NB4 (cell line): ENCODE data around the gene ARHGEF17.
A peak's percentile ranks its signal among the peaks of the same experiment; 100 is the strongest.

Experiments used
- DNase-seq: peaks from one replicate; pipeline ENCODE4 v3.0.0; 2010; ENCODE audit warnings: low read depth
- H3K4me3 ChIP-seq: one replicate; pipeline ENCODE4 v1.5.1; 2011; ENCODE audit warnings: mild to moderate bottlenecking, low read depth, low read length, moderate library complexity
- MYC ChIP-seq: IDR thresholded peaks from 2 replicates; pipeline ENCODE4 v1.6.1; 2011; ENCODE audit warnings: low read depth, low read length
- POLR2A ChIP-seq: IDR thresholded peaks from 2 replicates; pipeline ENCODE4 v1.6.1; 2011; ENCODE audit warnings: mild to moderate bottlenecking; ENCODE audit not compliant: insufficient read length; ENCODE audit errors: extremely low read depth
- TF ChIP-seq, protein P1 (sequence below): IDR thresholded peaks from one replicate; pipeline ENCODE4 v1.5.1; 2012; ENCODE audit warnings: low read depth, low read length
- TF ChIP-seq, protein P2 (sequence below): IDR thresholded peaks from 2 replicates; pipeline ENCODE4 v1.6.1; 2011; ENCODE audit warnings: low read depth, low read length

The ARHGEF17 gene

GRCh38 chr11:73383249-73384124 lies 75.4 kb downstream of the ARHGEF17 start:
- TF ChIP-seq, protein P1, sequence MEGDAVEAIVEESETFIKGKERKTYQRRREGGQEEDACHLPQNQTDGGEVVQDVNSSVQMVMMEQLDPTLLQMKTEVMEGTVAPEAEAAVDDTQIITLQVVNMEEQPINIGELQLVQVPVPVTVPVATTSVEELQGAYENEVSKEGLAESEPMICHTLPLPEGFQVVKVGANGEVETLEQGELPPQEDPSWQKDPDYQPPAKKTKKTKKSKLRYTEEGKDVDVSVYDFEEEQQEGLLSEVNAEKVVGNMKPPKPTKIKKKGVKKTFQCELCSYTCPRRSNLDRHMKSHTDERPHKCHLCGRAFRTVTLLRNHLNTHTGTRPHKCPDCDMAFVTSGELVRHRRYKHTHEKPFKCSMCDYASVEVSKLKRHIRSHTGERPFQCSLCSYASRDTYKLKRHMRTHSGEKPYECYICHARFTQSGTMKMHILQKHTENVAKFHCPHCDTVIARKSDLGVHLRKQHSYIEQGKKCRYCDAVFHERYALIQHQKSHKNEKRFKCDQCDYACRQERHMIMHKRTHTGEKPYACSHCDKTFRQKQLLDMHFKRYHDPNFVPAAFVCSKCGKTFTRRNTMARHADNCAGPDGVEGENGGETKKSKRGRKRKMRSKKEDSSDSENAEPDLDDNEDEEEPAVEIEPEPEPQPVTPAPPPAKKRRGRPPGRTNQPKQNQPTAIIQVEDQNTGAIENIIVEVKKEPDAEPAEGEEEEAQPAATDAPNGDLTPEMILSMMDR, result no peak
- TF ChIP-seq POLR2A, result no peak
- TF ChIP-seq, protein P2, sequence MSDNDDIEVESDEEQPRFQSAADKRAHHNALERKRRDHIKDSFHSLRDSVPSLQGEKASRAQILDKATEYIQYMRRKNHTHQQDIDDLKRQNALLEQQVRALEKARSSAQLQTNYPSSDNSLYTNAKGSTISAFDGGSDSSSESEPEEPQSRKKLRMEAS, result no peak
- TF ChIP-seq MYC, result no peak
- DNase-seq, result no peak
- no peak overlapping the region for H3K4me3 ChIP-seq

DNA sequence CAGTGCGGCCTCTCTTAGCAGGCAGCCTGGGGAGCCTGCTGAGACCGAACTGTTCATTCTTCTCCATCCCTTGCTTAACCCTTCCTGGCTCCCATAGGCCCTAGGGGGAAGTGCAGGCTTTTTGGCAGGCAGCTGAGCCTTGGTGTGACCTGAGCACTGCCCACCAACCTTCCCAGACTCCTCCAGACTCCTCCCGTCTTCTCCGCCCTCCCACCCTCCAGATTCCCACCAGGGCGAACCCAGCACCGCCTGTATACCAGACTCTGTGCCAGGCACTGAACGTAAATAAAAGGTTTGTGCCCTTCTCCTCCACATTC lies 76.0 kb downstream of the ARHGEF17 start:
- H3K4me3 ChIP-seq, result no peak overlapping the region
- TF ChIP-seq, protein P2, result no peak
- TF ChIP-seq POLR2A (no peak), MYC (no peak)
- TF ChIP-seq, protein P1, result no peak
- peak; percentile 40 for DNase-seq

- no peak for DNase-seq
- no peak overlapping the region for H3K4me3 ChIP-seq
- TF ChIP-seq, protein P1, result no peak
- no peak for TF ChIP-seq POLR2A
- TF ChIP-seq, protein P2, result no peak
- no peak for TF ChIP-seq MYC
Measured at GRCh38 chr11:73384531-73384871, 76.4 kb downstream of the ARHGEF17 start.

DNA sequence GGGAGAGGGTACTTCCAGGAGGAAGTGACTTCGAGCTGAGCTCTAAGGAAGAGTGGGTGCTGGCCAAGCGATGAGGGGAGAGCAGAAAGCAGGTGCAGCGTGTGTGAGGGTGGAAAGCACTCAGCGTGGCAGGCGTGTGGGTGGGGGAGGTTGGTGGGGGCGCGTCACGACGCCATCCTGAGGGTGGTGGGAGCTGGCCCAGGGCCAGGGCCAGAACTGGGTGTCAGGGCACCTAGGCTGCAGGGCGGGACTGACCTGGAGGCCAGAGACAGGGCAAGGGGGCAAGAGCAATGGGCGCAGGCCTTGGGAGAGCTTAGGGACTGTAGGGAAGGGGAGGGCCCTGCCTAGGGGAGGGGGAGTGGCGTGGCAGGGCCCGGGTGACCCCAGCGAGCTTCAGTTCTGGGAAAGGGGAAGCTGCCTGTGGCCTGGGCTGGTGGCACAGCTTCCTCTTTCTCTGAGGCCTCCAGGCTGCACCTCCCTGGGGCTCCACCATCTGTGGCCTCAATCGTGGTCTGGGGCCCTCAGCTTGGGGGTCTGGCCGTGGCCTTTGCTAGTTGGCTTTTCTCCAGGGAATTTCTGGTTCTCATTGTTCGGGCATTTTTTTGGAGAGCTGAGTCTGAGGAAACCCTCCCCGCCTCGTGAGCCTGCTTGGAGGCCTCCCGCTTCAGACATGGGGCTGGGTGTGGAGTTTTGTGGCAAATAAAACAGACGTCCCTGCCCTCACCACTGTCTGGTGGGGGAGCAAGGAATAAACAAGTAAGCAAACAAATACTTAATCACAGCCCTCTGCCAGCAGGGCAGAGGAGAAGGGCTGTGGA lies 77.0 kb downstream of the ARHGEF17 start:
- TF ChIP-seq, protein P1, result no peak
- TF ChIP-seq, protein P2, result peak; percentile 69
- TF ChIP-seq MYC (peak; percentile 73), POLR2A (no peak)
- DNase-seq, result peak; percentile 97
- H3K4me3 ChIP-seq, result no peak overlapping the region

DNA sequence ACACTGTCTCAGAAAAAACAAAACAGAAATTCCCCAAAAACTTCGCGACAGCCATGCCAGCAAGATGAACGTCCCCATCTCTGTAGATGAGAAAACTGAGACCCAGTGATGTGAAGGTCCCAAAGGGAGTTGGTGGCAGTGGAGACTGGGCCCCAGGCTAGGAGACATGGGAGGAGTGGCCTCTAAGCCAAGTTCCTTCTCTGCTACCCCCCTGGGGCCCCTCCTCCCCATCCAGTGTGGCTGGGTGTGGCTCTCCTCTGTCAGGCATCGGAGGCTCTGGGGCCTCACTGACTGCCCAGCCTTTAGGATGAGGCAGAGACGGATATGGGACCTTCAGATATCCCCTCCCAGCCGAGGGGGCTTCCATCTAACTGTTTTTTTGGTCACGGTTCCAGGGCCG lies 77.9 kb downstream of the ARHGEF17 start:
- peak; percentile 94 for DNase-seq
- H3K4me3 ChIP-seq, result no peak overlapping the region
- TF ChIP-seq POLR2A, result no peak
- TF ChIP-seq, protein P2, result no peak
- no peak for TF ChIP-seq MYC
- TF ChIP-seq, protein P1, result no peak
